ENCODE measurements around the gene WSCD2.

Gene WSCD2

GRCh38 chr12:108109504-108109903, 19.6 kb upstream of the WSCD2 start:
- DNase-seq (ENCODE audit: low spot score), result no peak

GRCh38 chr12:108109954-108110353, 19.1 kb upstream of the WSCD2 start:
- DNase-seq (ENCODE audit: low spot score), result no peak

- DNase-seq (ENCODE audit: low spot score), result no peak
Observed at GRCh38 chr12:108110844-108111243, 18.2 kb upstream of the WSCD2 start.

- no peak for DNase-seq (ENCODE audit: low spot score)
Observed at GRCh38 chr12:108112832-108113556, 16.1 kb upstream of the WSCD2 start.

- DNase-seq (ENCODE audit: low spot score), result no peak
Observed at GRCh38 chr12:108115123-108116121, 13.7 kb upstream of the WSCD2 start.

- DNase-seq (ENCODE audit: low spot score), result no peak
Observed at GRCh38 chr12:108116254-108116653, 12.8 kb upstream of the WSCD2 start.

- no peak for DNase-seq (ENCODE audit: low spot score)
Observed at GRCh38 chr12:108116699-108117098, 12.4 kb upstream of the WSCD2 start.

GRCh38 chr12:108117163-108117849, 11.8 kb upstream of the WSCD2 start:
- DNase-seq (ENCODE audit: low spot score), result no peak

- no peak for DNase-seq (ENCODE audit: low spot score)
Observed at GRCh38 chr12:108117902-108118301, 11.2 kb upstream of the WSCD2 start.

- no peak for DNase-seq (ENCODE audit: low spot score)
Observed at GRCh38 chr12:108119126-108119973, 9.7 kb upstream of the WSCD2 start.

- DNase-seq (ENCODE audit: low spot score), result no peak
Observed at GRCh38 chr12:108119974-108120862, 8.9 kb upstream of the WSCD2 start.

- no peak for DNase-seq (ENCODE audit: low spot score)
Observed at GRCh38 chr12:108120863-108121165, 8.3 kb upstream of the WSCD2 start.

- DNase-seq (ENCODE audit: low spot score), result no peak
Observed at GRCh38 chr12:108121320-108121719, 7.8 kb upstream of the WSCD2 start.

GRCh38 chr12:108121728-108122471, 7.2 kb upstream of the WSCD2 start:
- no peak for DNase-seq (ENCODE audit: low spot score)

- no peak for DNase-seq (ENCODE audit: low spot score)
Observed at GRCh38 chr12:108122644-108123043, 6.4 kb upstream of the WSCD2 start.

GRCh38 chr12:108123402-108123801, 5.7 kb upstream of the WSCD2 start:
- no peak for DNase-seq (ENCODE audit: low spot score)

- no peak for DNase-seq (ENCODE audit: low spot score)
Observed at GRCh38 chr12:108125073-108125472, 4.0 kb upstream of the WSCD2 start.

GRCh38 chr12:108126212-108126611, 2.9 kb upstream of the WSCD2 start:
- no peak for DNase-seq (ENCODE audit: low spot score)

- no peak for DNase-seq (ENCODE audit: low spot score)
Observed at GRCh38 chr12:108126990-108127501, 2.0 kb upstream of the WSCD2 start.

GRCh38 chr12:108127654-108128053, 1.4 kb upstream of the WSCD2 start:
- no peak for DNase-seq (ENCODE audit: low spot score)

All from hepatic stellate cell (primary cell).